HG03469 (cell line): ENCODE measurements around the gene PUSL1.
A peak's percentile ranks its signal among the peaks of the same experiment; 100 is the strongest.

Experiments
- ATAC-seq: cut with Tn5 transposase; IDR thresholded peaks from one replicate; pipeline ENCODE4 v1.9.1; 2021; ENCODE audit warnings: mild to moderate bottlenecking, moderate library complexity, moderate number of reproducible peaks; ENCODE audit not compliant: unreplicated experiment

The PUSL1 gene

GRCh38 chr1:1349256-1350012 is 41.0 kb downstream of the PUSL1 start, which contains the start of gene DVL1:
Gene DVL1 (minus strand): TSS chr1:1349418. CDS start chr1:1349065, 353 bp downstream.
- peak; percentile 33 for ATAC-seq

- no peak for ATAC-seq
Measured at GRCh38 chr1:1351511-1352427, 43.4 kb downstream of the PUSL1 start.

GRCh38 chr1:1352786-1353388 is 44.5 kb downstream of the PUSL1 start:
- no peak for ATAC-seq

- ATAC-seq: no peak
Measured at GRCh38 chr1:1353389-1354151, 45.2 kb downstream of the PUSL1 start.

GRCh38 chr1:1354271-1355247 is 46.2 kb downstream of the PUSL1 start:
- ATAC-seq: no peak

GRCh38 chr1:1355416-1355815 is 47.0 kb downstream of the PUSL1 start:
- ATAC-seq: no peak

- ATAC-seq: no peak
Measured at GRCh38 chr1:1356166-1356795, 47.9 kb downstream of the PUSL1 start.

GRCh38 chr1:1356796-1357401 is 48.5 kb downstream of the PUSL1 start:
- ATAC-seq: no peak

GRCh38 chr1:1357871-1358432 is 49.6 kb downstream of the PUSL1 start:
- no peak for ATAC-seq

GRCh38 chr1:1358433-1359271 is 50.3 kb downstream of the PUSL1 start, which contains the start of gene MXRA8:
Gene MXRA8 (minus strand): TSS chr1:1358555. CDS start chr1:1358504, 51 bp downstream.
- ATAC-seq: no peak

GRCh38 chr1:1359308-1359663 is 50.9 kb downstream of the PUSL1 start:
- ATAC-seq: no peak

- no peak for ATAC-seq
Measured at GRCh38 chr1:1359664-1360468, 51.5 kb downstream of the PUSL1 start.

GRCh38 chr1:1360506-1361169 is 52.2 kb downstream of the PUSL1 start:
- no peak for ATAC-seq
